KBM-7 (cell line): ENCODE data around the gene FAM120A.

ENCODE experiments used
- DNase-seq: peaks from one replicate; pipeline ENCODE4 v3.0.0-alpha.2; 2015
- in situ Hi-C: fragments of 300-500 bp; cut with MboI; formaldehyde crosslinking; loops from 2 replicates; pipeline ENCODE4 v1.14.3; 2020; ENCODE audit warnings: low sequenced_read_pairs, low pct_unique_long_range_greater_than_20kb, mixed read lengths

Gene FAM120A

DNA sequence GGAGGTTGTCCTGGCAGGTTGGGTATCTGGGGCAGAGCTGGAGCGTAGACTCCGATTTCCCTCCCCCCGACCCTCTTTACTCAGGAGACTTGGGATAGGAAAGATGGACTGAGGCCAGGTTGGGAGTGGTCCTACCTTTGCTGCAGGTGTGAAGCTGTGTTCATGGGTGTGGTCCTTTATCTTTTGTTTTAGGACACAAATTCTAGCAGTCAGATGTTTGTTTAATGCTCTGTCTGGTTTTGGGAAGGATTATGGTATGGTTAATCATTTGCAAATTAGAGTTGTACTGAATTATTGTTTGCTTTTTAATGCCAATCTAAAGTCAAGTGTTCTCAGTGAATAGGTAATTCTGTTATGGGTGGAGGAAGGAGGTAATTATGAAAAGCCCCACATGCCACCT, 16.0 kb downstream of the FAM120A start:
- no peak for DNase-seq
- in situ Hi-C loops = no loop called here

DNA sequence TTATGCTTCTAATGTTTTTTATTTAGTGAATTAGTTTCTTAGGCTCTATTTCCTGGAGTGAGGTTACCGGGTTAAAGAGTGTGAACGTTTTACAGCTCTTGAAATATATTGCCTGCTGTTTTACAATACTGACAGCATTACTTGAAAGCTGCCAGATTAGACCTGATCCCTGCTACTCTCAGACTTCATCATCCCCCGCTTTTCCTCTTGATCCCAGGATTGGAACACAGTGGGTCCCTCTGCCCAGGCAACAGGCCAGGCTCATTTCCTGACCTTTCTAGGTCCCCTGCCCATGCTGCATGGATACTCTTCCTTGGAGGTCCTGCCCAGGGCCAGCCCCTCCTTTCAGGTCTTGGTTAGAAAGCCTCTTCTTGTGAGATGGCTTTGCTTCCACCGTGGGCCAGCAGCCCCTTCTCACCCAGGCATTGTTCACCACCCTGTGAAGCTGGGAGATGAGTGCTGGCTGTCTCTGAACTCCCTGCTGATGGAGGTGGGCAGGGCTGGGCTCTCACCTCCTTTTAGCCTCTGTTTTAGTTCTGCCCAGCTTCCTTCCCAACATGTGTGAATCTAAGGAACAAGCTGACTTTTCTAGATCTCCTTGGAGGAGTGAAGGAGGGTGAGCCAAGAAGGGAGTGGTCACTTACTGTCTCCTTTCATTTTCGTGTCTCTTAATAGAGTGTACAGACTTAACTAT, 17.4 kb downstream of the FAM120A start:
- in situ Hi-C loops = no loop called here
- DNase-seq = no peak

DNA sequence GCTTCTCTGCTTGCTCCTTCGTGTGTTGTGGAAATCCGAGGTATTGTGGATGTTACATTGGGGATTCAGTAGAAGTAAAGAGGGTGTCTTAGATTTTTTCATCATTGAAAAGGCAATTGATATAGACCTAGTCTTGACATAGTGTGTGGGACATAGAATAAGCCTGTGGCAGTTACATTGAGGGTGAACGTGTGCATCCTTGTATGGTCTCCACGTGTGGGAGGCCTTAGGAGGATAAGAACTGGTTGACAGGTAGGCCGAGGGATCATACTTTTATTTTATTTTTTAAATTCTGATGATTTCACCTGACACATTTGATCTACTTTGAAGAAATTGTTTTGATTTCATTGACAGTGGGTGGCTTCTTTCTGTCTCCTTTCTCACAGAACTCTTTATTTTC, 18.9 kb downstream of the FAM120A start:
- DNase-seq = no peak
- in situ Hi-C loops = no loop called here

DNA sequence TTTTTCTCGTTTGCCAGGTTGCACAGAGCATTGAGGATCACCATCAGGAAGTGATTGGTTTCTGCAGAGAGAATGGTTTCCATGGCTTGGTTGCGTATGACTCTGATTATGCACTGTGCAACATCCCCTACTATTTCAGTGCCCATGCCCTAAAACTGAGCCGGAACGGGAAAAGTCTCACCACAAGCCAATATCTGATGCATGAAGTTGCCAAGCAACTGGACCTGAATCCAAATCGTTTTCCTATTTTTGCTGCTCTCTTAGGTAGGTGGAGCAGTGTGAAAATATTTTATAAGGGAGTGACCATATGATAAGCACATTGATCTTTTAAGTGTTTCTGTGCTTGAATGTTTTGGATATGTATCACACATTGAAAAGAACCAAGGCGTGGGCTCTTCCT, 19.6 kb downstream of the FAM120A start:
- in situ Hi-C loops = no loop called here
- no peak for DNase-seq

DNA sequence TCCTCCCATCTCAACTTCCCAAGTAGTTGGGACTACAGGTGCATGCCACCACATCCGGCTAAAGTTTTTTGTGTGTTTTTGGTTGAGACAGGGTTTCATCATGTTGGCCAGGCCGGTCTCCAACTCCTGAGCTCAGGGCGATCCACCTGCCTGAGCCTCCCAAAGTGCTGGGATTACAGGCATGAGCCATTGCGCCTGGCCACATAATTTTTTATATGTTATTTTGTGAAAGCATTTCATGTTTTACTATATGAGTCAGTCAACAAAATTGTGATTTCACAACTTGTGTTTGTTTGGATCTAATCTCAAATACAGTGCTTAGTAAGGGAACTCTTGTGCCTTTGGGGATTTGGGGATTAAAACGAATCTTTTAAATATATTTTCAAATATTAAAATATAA, 21.9 kb downstream of the FAM120A start:
- DNase-seq = no peak
- in situ Hi-C loops = no loop called here

DNA sequence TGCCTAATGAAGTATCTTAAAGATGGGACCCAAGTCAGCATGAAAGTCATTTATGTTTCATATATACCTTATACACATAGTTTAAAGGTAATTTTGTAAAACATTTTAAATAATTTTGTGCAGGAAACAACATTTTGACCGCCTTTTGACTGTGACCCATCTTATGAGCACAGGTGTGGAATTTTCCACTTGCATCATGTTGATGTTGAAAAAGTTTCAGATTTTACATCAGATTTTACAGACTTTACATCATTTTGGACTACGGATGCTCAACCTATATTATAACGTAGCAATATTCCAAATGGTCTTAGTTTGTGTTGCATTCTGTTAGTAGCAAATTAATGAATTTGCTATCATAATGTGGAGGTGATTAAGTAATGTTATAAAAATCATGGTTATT, 23.6 kb downstream of the FAM120A start:
- in situ Hi-C loops = no loop called here
- DNase-seq = no peak

DNA sequence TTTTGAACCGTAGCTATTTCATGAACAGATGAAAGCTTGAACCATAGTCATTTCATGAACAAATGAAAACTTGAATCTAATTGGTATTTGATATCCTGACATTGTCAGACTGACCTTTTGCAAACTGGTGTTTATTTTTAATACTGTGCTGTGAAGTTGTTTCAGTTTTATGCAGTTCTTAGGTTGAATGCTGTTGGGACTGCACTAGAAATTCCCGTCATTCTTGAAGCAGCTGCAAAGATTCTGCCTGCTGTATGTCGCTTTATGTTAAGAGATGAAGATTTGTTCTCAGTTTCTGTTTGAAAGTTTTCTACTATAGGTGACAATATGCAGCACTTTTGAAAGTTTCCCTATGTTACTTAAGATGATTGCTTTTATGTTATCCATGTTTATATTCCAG, 24.4 kb downstream of the FAM120A start:
- no peak for DNase-seq
- in situ Hi-C loops = no loop called here

DNA sequence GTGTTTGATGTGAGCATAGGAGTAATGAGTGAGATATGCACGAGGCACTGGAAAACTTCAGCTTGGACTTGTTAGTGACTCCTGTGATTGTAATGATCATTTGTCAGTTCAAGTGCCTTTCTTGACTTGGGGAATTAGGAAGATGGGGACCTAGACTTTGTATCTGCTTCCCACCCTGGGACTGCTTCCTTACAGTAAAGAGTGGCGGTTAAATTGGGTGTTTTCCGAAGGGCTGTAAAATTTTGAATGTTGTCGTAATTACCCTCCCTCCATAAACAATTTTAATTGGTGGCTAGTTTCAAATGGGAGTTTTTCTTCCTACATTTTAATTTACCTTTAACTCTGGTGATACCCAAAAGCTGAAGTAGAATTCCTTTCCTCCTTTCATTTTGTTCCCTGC, 25.4 kb downstream of the FAM120A start:
- in situ Hi-C loops = no loop called here
- no peak for DNase-seq

DNA sequence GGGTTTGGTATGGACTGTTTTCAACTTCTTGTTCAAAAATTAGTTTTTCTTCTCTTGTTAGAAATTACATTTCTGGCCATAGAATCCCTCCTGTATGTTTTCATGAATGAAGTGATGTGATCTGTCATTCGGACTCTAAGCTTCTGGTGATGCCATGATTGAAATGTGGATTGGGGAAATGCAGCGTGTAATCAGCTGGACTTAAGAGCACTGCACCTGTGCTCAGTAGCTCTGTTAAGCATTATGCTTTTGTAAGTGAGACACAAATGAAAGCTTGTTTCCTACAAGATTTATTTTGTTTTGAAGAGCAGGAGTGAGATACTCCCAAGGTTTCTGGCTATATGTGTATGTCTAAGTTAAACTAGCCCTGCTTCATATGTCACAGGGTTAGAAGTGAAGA, 25.9 kb downstream of the FAM120A start:
- in situ Hi-C loops = no loop called here
- no peak for DNase-seq

DNA sequence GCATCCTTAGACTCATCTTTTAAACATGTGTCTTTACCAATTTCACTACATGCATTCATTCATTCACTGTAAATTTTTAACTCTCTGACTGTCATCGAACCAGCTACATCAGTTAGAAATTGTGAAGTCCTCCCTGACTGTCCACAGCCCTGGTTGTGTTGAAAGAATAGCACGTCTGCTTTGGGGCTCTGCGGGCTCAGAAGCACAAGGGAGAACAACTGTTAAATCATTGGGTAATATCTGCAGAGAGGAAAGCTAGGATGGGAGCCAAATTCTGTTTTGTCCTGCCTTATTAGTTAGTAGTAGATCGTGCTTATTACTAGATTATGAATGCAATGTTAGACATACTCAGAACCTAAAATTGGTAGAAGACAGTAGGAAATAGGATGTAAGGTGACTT, 28.2 kb downstream of the FAM120A start:
- in situ Hi-C loops = no loop called here
- DNase-seq = no peak

DNA sequence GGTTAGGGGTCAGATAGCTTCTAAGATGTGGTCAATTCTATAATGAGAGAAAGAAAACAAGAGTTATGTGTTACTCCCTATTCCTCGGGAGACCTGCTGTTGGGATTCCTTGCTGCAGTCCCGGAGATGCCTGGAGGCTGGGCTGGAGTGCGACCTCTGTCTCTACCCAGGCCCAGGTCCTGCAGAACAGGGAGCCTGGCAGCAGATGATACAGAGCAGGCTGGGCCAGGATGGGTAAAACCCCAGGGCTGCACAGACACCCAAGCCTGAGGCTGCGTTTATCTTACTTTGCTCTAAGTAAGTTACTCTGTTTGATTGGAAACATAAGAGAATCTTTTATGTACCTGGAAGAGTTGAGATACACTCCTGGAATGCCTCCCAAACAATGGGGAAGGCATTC, 28.8 kb downstream of the FAM120A start:
- in situ Hi-C loops = no loop called here
- no peak for DNase-seq

DNA sequence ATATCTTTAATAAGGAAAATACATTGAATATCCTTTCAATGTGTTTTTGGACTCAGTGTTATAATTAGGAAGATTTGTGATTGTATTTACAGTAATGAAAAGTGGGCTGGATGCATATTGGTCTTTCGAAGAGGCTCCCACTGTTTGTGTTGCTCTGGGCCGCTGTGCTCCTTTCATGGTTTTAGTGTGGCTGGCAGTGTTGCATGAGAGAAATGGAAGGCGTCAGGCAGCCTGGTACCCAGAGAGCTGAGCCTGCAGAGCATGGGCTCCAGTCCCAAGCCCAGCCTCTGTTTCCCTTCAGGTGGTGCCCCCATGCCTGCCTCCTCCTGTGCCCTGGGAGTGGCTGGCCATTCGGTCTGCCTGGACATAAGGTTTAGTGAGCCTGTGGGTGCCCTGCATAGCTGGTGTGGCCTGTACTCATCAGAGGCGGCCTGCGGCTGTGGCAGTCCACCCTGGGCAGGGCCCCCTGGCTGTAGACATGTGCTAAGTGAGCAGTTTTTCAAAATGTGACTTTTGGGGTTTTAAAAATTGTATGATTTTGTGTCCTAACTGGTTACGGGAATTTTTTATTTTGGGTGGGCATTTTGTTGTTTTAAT, 29.3 kb downstream of the FAM120A start:
- in situ Hi-C loops = no loop called here
- DNase-seq = no peak

DNA sequence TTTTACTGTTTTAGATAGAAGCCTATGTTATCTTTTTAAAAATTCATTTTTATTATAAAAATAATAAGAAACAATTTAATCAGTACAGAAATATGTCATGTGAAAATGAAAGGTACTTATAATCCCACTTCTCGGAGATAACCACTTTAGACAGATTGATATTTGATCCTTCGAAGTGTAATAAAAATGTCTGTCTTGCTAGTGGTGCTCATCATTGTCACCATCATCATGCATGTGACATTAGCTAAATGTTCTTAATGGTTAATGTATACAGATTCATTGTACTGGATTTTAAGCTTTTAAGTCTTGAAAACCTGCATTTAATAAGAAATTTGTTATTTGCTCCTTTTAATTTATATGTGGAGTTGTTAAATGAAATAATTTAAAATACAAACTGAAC, 32.0 kb downstream of the FAM120A start:
- in situ Hi-C loops = no loop called here

DNA sequence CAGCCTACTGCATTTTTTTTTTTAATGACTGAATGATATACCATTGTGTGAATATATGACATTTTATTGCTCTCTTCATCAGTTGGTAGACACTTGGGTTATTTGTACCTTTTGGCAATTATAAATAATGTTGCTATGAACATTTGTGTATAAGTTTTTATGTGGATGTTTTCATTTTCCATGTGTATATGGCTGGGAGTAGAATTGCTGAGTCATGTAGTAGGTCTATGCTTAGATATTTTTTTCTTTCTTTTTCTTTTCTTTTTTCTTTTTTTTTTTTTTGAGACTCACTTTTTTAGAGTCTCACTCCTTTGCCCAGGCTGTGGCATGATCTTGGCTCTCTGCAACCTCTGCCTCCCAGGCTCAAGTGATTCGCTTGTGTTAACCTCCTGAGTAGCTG, 34.8 kb downstream of the FAM120A start:
- no peak for DNase-seq

More for the DNA sequence above, 32.0 kb downstream of the FAM120A start:
- DNase-seq = no peak

DNA sequence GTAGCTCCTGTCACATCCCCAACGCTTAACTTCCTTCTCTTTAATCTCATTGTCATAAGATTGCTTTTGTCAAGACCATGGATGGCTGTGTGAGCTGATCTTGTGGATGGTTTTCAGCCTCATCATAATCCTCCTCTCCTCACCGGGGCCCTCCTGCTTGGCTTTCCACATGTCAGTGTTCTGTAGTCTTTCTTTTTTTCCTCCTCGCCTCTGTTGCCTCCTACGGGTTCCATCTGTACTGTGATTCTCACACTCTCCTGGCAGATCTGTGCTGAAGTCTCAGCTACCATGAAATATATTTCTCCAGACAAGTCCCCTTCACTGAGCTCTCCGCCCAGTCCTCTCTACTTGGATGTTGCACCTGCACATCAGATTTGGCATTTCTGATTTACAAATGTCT, 36.8 kb downstream of the FAM120A start:
- no peak for DNase-seq
- in situ Hi-C loops = no loop called here

More for the DNA sequence above, 34.8 kb downstream of the FAM120A start:
- in situ Hi-C loops = no loop called here

DNA sequence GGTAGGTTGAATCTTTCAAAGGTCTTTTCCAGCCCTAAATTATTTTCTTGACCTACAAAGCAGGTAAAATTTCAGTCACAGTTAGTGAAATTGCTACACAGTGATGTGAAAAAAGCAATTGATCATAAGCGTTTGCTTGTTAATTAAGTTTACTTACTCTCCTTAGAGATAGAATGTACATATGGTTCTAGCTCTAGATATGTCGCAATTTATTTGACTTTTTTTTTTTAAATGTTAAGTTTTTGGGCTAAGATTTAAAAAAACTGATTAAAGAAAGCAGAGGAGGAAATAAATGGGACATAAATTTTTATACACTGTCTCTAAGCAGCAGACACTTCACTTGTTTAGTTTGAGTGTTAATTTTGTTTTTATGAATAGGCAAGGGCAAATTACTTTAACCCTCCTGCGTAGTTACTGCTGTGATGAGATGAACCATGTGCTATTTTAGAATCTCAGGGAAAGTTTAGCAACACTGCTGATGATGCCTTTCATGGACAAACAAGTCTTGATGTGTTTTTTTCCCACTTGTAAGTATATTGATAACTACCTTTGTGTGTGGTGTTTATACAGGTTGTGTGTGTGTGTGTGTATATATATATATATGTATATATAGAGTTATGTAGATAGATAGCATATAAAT, 40.2 kb downstream of the FAM120A start:
- in situ Hi-C loops = no loop called here
- no peak for DNase-seq

DNA sequence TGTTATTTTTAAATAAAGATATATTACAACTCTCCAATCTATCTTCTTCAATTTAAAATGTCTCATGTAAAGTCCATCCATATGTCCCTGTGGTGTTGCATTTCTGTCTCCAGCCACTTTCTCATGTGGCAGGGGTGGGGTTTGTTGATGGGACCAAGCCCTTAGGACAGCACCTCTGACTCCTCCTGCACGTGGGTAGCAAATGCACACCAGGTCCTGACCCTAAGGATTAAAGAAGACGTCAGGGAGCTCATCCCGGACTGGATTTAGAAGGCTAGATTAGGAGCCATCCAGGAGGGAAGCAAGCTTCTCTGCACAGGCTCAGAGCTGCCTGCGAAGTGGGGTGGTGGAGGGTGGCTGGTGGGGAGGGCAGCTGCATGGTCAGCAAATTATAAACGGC, 40.8 kb downstream of the FAM120A start:
- DNase-seq = no peak
- in situ Hi-C loops = no loop called here

DNA sequence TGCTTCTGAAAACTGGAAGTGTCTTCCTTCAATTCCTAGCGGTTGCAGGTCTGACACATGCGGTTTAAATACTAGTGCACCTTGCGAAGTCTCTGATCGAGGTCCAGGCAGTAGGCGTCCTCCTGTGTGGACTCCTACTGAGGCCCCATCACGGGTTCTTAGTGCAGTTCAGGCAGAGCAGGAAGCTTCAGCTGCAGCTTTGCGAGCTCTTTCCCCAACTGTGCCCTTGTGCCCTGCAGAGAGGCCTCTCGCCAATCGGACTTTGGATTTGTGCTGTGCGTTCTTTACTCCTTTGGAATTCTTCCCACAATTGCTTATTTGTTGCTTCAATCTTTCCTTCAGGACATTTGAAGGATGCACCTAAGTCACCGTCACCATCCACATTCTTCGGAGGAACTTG, 42.5 kb downstream of the FAM120A start:
- no peak for DNase-seq

DNA sequence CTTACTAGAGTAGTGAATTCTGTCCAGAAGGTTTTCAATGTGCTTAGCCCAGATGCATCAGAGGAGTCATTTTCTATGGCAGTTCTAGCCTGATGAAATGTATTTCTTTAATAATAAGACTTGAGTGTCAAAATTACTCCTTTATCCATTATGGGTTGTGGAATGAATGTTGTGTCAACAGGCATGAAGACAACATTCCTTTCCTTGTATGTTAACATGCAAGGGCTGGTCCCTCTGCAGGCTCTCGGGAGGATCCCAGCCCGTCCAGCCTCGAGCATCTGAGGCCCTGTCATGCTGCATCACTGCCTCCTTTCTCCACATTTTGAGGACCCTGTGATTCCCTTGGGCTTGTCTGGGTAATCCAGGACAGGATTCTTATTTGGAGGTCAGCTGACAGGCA, 44.8 kb downstream of the FAM120A start:
- DNase-seq = no peak
- in situ Hi-C loops = no loop called here

More for the DNA sequence above, 42.5 kb downstream of the FAM120A start:
- in situ Hi-C loops = no loop called here

DNA sequence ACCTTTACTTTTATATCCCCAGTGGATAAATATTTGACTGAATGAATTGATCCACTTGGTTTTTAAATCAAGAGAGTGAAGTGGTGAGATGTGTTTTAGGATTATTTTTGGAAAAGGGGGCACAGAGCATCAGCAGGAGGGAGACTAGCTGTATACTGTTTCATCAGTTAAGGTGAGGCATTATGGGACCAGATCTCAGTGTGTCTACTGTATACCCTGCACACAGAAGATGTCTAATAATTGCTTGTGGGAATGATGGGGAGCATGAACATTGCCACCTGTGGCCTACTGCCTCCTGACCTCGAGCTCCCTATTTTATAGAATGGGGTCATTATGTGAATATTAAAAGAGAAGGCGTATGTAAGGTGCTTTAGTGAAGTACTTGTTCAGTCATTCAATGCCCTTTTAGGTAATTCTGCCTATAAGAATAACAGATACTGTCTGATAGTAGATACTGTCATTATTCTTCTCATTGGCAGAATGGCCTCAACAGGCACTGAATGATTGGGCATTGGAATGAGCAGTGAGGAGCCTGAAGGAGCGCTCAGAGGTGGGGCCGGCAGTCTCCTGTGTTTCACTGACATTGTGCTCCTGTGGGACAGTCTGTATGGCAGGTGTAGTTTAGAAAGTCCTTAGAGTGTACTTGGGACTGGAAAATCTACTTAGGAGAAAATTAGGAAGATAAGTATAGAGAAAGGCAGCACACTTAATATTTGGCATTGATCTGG, 49.2 kb downstream of the FAM120A start:
- in situ Hi-C loops = no loop called here
- DNase-seq = no peak
